NCI-H524 (cell line): ENCODE measurements around the gene LPP.
A peak's percentile ranks its signal among the peaks of the same experiment; 100 is the strongest.

Experiments
- DNase-seq, 2 experiments: peaks; one replicate each; lab custom pipeline; 2025; lab: John Stamatoyannopoulos, UW

The LPP gene

GRCh38 chr3:188362405-188362831 is 208.5 kb downstream of the LPP start:
- DNase-seq, result no peak

GRCh38 chr3:188365184-188365583 is 211.2 kb downstream of the LPP start:
- no peak for DNase-seq

DNA sequence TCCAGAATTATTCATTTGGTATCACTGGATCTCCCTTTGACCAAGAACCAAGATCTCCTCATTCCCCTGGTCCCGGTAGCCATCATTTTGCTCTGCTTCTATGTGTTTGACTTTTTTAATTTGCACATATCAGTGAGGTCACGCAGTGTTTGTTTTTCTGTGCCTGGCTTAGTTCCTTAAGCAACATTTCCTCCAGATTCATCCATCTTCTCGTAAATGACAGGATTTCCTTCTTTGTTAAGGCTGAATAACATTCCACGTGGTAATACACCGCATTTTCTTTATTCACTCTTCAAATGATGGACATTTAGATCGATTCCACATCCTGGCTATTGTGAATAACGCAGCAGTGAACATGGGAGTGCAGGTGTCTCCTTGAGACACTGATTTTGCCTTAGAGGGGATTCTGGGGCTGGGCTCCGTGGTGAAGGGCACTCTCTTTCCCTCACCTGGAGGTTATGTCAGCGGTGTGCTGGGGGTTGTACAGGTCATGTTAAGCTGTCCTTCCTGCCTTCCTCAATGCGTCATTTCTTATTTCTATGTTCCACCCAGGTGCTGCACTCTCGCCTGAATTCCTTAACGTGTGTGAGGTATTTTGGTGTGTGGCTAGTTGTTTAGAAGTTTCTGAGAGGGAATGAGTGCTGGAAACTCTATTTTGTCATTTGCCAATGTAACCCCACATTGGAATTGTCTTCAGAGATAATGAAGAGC is 212.2 kb downstream of the LPP start:
- no peak for DNase-seq

DNA sequence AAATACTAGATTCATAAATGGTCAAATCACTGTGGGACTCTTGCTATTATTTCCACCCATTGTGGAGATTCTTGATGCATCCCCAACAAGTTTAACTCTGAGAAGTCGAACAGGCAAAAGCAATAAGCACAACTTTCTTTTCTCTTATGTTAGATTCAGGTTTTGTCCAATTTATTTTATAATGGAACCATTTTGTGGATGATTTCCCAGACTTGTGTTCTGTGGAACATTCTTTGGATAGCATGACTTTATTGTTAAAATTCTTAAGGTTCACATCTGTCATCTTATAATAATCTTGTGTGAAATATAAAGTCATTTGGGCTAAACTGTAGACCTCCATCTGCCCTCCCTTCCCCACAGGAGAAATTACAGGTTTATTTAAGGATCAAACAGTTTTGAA is 213.7 kb downstream of the LPP start:
- no peak for DNase-seq

- DNase-seq, result no peak
Observed at GRCh38 chr3:188369526-188369925, 215.6 kb downstream of the LPP start.

DNA sequence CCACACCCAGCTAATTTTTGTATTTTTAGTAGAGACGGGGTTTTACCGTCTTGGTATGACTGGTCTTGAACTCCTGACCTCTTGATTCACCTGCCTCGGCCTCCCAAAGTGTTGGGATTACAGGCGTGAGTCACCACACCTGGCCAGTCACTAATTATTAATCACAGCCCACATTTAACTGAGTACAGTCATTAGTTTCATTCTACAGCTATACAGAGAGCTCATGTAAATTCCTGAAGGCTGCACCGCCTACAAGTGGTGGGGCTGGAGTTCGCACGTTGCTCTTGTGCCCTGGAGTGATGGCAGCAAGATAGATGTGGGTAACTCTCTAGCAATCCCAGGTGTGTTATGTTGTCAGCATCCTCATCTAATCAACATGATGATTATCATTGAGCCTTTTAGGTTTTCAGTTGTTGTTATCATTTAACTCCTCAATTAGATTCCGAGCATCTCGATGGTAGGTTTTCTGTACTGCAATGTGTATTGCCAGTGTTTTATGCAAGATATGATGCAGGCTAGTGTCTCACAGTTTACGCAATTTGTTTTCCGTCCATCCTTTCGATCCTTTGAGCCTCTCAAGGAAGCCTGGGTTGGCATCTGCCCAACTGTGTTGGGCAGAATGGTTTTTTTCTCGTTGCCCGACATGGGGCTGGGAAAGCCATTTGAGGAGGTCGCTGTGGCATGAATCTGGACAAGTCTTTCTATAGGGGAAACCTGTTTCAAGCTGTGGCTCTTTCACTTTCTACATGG is 216.3 kb downstream of the LPP start:
- DNase-seq, result no peak

DNA sequence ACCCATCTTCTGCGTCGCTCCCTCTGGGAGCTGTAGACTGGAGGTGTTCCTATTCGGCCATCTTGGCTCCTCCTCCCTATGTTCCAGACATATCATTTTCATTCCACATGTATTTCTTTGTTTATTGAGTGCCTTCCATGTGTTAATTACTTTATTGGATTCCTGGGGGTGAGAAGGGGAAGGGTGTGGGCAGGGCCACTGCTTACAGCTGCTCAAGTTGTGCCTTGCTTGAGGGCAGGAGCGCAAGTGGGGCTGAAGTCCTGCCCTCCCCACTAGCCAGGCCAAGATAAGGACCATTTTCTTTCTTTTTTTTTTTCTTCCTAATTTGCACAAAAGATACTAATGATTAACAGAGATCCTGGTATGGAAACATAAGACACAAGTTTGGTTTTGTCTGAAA is 224.8 kb downstream of the LPP start:
- no peak for DNase-seq

GRCh38 chr3:188380252-188380651 is 226.3 kb downstream of the LPP start:
- DNase-seq, result no peak

DNA sequence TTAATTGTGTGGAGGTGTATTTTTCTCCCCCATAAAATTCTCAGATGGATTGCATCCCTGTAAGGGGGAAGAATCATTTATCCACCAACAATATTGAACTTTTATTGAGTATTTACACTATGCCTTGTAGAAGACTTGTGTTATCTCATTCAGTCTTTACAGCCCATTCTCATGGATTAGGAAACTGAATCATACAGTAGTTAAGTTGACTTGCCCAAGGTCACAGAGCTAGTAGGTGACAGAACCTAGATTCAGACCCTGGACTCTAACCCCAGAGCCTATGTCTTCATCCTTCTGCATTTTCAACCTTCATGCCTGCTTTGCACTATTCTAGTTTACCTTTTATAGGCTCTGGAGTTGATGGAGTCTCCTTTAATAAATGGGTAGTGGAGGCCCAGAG is 226.8 kb downstream of the LPP start:
- no peak for DNase-seq

DNA sequence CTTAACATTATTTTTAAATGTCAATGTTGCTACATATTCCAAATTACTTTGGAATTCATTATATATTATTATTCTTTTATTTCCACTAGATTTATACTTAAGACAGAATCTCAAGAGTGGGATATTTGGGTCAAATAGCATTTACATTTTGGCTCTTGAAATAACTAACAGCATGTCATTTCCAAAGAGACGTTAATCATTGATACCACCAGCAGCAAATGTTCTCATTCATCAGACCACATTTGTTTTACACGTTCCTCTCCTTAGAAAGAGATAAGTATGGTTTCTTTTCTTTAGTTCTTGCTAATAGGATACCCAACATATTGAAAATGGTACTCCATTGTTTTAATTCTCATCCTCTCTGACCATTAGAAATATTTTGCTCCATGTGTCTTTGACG is 229.8 kb downstream of the LPP start:
- no peak for DNase-seq

DNA sequence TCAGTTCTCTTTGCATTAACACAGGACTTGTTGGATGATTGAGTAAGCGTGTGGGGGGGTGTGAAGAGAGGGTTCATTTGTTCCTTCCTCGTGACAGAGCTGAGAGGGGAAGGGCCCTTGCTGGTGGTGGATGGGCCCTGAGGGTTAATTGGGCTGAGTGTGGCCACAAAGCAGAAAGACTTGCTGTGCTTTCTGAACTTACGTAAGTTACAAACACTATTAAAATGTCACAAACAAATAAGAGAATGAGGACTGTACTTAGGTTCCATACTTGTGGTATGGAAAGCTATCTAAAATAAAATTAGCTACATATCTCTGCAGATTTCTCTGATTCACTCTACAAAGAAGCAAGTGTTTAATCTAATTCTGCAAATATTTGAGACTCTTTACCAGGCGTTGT is 231.3 kb downstream of the LPP start:
- DNase-seq, result no peak

DNA sequence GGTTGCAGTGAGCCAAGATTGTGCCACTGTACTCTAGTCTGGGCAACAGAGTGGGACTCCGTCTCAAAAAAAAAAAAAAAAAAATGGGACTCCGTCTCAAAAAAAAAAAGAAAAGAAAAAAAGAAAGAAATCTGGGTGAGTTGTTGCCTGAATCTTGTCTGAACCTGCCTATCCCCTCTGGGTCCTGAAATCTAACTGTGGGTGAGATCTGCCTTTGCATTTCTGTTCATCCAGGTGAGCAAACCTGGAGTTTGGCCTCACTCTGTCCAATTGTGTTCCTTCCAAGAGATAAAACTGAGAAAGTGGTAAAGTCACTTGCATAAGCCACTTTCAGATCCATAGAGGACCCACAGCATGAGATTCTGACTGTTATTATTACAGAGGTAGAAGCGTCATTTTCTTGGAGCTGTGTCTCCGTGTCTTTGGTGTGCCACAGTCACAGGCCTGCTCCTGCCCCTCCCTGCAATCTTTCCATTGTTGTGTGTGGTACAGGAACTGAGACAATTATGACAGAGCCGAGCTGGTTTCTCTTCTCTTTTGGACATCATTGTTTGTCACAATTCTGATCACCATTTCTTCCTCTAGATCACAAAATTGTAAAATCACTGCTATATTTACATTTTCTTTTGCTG is 235.9 kb downstream of the LPP start:
- no peak for DNase-seq

- no peak for DNase-seq
Observed at GRCh38 chr3:188390343-188390718, 236.4 kb downstream of the LPP start.

- DNase-seq, result no peak
Observed at GRCh38 chr3:188390775-188391443, 237.0 kb downstream of the LPP start.

DNA sequence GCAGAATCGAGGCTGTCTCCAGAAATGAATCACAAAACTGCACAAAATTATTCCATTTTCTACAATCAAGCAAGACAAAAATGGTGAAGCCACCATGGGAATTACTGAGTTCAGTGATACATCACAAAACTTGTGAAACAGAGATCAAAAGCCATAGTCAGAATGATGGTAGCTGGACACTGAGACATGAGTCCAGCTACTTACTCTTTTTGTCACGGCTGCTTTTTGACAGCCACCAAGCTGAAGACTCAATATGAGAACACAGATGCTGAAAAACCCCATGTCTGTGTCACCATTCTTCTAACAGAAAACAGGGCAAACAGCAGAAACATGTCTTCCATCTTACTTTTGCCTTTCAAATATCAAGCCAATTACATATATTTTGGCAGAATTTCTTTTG is 237.6 kb downstream of the LPP start:
- no peak for DNase-seq

GRCh38 chr3:188392076-188392475 is 238.1 kb downstream of the LPP start:
- no peak for DNase-seq

GRCh38 chr3:188394623-188395022 is 240.7 kb downstream of the LPP start:
- no peak for DNase-seq

- no peak for DNase-seq
Observed at GRCh38 chr3:188396251-188396650, 242.3 kb downstream of the LPP start.

DNA sequence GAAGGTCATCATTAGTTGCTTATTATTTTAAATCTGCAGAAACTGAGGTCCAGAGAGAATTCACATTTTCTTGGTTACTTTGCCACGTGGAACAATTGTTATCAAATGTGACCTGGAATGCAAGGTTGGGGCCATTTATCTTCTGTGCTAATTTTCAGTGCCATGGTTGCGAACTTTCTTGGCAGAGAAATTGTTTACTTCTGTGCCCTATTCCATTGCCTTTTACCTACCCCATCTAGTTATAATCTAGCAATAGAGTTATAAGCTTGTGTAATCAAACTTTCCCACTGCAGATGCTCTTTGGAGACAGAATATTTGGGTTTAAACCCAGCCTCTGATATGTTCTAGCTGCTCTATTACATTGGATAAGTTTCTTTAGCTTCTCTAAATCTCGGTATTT is 242.9 kb downstream of the LPP start:
- DNase-seq, result no peak

- peak; percentile 4 to 54 for DNase-seq
Observed at GRCh38 chr3:188397766-188398705, 244.1 kb downstream of the LPP start.

GRCh38 chr3:188400494-188401243 is 246.7 kb downstream of the LPP start:
- no peak for DNase-seq
